Measurements from ENCODE around the gene XCL2.

- TF ChIP-seq EZH2 (IDR thresholded peaks at IDR 0.05; ENCODE audit: borderline replicate concordance, insufficient read depth, low read length, poor library complexity, severe bottlenecking), result no peak
- TF ChIP-seq POLR2AphosphoS5 (IDR thresholded peaks at IDR 0.05), result no peak
- TF ChIP-seq EP300 (conservative IDR thresholded peaks at IDR 0.05; ENCODE audit: poor library complexity, severe bottlenecking), result no peak
Observed at GRCh38 chr1:168491527-168492164, 52.2 kb downstream of the XCL2 start.

Measured in neural cell (in vitro differentiated cells).